Esophagus muscularis mucosa (tissue), 3 donors: ENCODE measurements around the gene CACNA2D3.

Experiments used
- POLR2AphosphoS5 ChIP-seq, 2 donors: sonication (generic); formaldehyde crosslinking; IDR thresholded peaks; one replicate each; pipeline ENCODE4 v1.6.1; 2017; ENCODE audit warnings: antibody characterized with exemption in 2 of 2
- TF ChIP-seq, protein P1 (sequence below), 3 experiments: fragments of 200-600 bp in 2 of 3; fragments of 450-650 bp in 1 of 3; sonication (generic) in 2 of 3; IDR thresholded peaks; one replicate each; pipeline ENCODE4 v1.5.1; 2017 to 2019; ENCODE audit warnings: antibody characterized with exemption in 3 of 3, mild to moderate bottlenecking in 2 of 3, moderate library complexity in 1 of 3

GRCh38 chr3:54215521-54215920, 93.2 kb downstream of the CACNA2D3 start:
- TF ChIP-seq, protein P1, sequence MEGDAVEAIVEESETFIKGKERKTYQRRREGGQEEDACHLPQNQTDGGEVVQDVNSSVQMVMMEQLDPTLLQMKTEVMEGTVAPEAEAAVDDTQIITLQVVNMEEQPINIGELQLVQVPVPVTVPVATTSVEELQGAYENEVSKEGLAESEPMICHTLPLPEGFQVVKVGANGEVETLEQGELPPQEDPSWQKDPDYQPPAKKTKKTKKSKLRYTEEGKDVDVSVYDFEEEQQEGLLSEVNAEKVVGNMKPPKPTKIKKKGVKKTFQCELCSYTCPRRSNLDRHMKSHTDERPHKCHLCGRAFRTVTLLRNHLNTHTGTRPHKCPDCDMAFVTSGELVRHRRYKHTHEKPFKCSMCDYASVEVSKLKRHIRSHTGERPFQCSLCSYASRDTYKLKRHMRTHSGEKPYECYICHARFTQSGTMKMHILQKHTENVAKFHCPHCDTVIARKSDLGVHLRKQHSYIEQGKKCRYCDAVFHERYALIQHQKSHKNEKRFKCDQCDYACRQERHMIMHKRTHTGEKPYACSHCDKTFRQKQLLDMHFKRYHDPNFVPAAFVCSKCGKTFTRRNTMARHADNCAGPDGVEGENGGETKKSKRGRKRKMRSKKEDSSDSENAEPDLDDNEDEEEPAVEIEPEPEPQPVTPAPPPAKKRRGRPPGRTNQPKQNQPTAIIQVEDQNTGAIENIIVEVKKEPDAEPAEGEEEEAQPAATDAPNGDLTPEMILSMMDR (IDR thresholded peaks at IDR 0.05): no peak
- TF ChIP-seq POLR2AphosphoS5 (IDR thresholded peaks at IDR 0.05): no peak
